HEK293 (cell line): ENCODE results near the gene ARHGAP26.

ENCODE experiments used
- CTCF ChIP-seq: fragments of 450-650 bp; formaldehyde crosslinking; IDR thresholded peaks from 2 replicates; pipeline ENCODE4 v1.5.1; 2016; ENCODE audit warnings: missing biosample characterization, missing genetic modification characterization
- TSHZ1 ChIP-seq: fragments of 450-650 bp; formaldehyde crosslinking; IDR thresholded peaks from 2 replicates; pipeline ENCODE4 v1.5.1; 2016; ENCODE audit warnings: missing biosample characterization, missing genetic modification characterization, borderline replicate concordance
- ZBTB44 ChIP-seq: fragments of 450-650 bp; IDR thresholded peaks from 2 replicates; pipeline ENCODE4 v1.5.1; 2018; ENCODE audit warnings: missing biosample characterization, mild to moderate bottlenecking, missing genetic modification characterization
- ZNF138 ChIP-seq: fragments of 450-650 bp; formaldehyde crosslinking; IDR thresholded peaks from 2 replicates; pipeline ENCODE4 v1.5.1; 2016; ENCODE audit warnings: missing biosample characterization, missing genetic modification characterization, borderline replicate concordance

GRCh38 chr5:142881076-142881783 lies 111.1 kb downstream of the ARHGAP26 start:
- no peak for TF ChIP-seq CTCF (tag by site-specific recombination)
- TF ChIP-seq TSHZ1: no peak
- no peak for TF ChIP-seq ZBTB44 (tag by site-specific recombination)
- no peak for TF ChIP-seq ZNF138
